DMS79 treated with DMSO at 0.1 percent for 48 hours (cell line): Measurements from ENCODE around the gene DSG1.
"Not testable (repeated sequence)": the region's sequence is repeated elsewhere in the genome, so short reads cannot be mapped to it uniquely, and the experiment has no call there.

Experiments used
- DNase-seq: peaks from one replicate; lab custom pipeline; 2025; lab: John Stamatoyannopoulos, UW

The DSG1 gene

GRCh38 chr18:31343454-31343853 is 25.5 kb downstream of the DSG1 start:
- no peak for DNase-seq

- DNase-seq = not testable (repeated sequence)
Observed at GRCh38 chr18:31353336-31353735, 35.4 kb downstream of the DSG1 start.

- DNase-seq = no peak
Observed at GRCh38 chr18:31354990-31355389, 37.0 kb downstream of the DSG1 start.

- no peak for DNase-seq
Observed at GRCh38 chr18:31356025-31356424, 38.1 kb downstream of the DSG1 start.

- no peak for DNase-seq
Observed at GRCh38 chr18:31364190-31364589, 46.2 kb downstream of the DSG1 start.

GRCh38 chr18:31369478-31369877 is 51.5 kb downstream of the DSG1 start:
- DNase-seq = no peak

- no peak for DNase-seq
Observed at GRCh38 chr18:31371989-31372388, 54.0 kb downstream of the DSG1 start.

GRCh38 chr18:31373641-31374040 is 55.7 kb downstream of the DSG1 start:
- no peak for DNase-seq

- DNase-seq = no peak
Observed at GRCh38 chr18:31376477-31376876, 58.5 kb downstream of the DSG1 start, which contains the start of gene DSG4. Gene DSG4, plus strand, starts transcription at chr18:31376777. Its CDS starts 135 bp downstream, at chr18:31376912.

GRCh38 chr18:31380912-31381311 is 63.0 kb downstream of the DSG1 start:
- no peak for DNase-seq

GRCh38 chr18:31382107-31382506 is 64.1 kb downstream of the DSG1 start:
- no peak for DNase-seq

GRCh38 chr18:31386741-31387140 is 68.8 kb downstream of the DSG1 start:
- no peak for DNase-seq

GRCh38 chr18:31393286-31393685 is 75.3 kb downstream of the DSG1 start:
- DNase-seq = no peak

GRCh38 chr18:31396796-31397612 is 79.0 kb downstream of the DSG1 start:
- no peak for DNase-seq

GRCh38 chr18:31398191-31398590 is 80.2 kb downstream of the DSG1 start:
- DNase-seq = no peak

GRCh38 chr18:31399306-31400032 is 81.5 kb downstream of the DSG1 start:
- DNase-seq = no peak

GRCh38 chr18:31401156-31402025 is 83.4 kb downstream of the DSG1 start:
- DNase-seq = no peak

GRCh38 chr18:31402026-31402373 is 84.0 kb downstream of the DSG1 start:
- no peak for DNase-seq

GRCh38 chr18:31403409-31403808 is 85.4 kb downstream of the DSG1 start:
- no peak for DNase-seq
